Muscle of back (tissue), 13 donors: Measurements from ENCODE around the gene PLEKHB2. TPM values are rescaled to one million over a fixed set of nuclear protein-coding genes. Genes with fewer than 3 reads are reported as not detected.
A peak's percentile ranks its signal among the peaks of the same experiment; 100 is the strongest.
"Not testable (repeated sequence)": the region's sequence is repeated elsewhere in the genome, so short reads cannot be mapped to it uniquely, and the experiment has no call there.

Experiments used
- DNase-seq, 3 donors: peaks; one replicate each; pipeline versions ENCODE4 v3.0.0 to v3.0.0-alpha.2; 2013
- long read RNA-seq, 9 donors: transcript quantifications; one replicate each; lab custom pipeline, GENCODE V29; 2026
- polyA plus RNA-seq, 10 donors: library from polyadenylated mRNA; unstranded; fragments of 120-200 nt; gene quantifications; one replicate each; pipeline ENCODE4 v1.2.1, GENCODE V29; 2013; ENCODE audit not compliant: insufficient read length in 10 of 10

Gene PLEKHB2
- polyA plus RNA-seq, result 10 to 100 TPM; 21.9 to 27.6 (median 25.4) TPM
- long read RNA-seq, donor 1, full-length matches to known transcripts, result 5 of 10 reads
- long read RNA-seq, donor 1, partial matches to known transcripts, result 0 of 10 reads
- long read RNA-seq, donor 1, other reads (novel, unspliced or antisense), result 5 of 10 reads
- long read RNA-seq, donor 2, full-length matches to known transcripts, result 4 of 4 reads
- long read RNA-seq, donor 2, partial matches to known transcripts, result 0 of 4 reads
- long read RNA-seq, donor 2, other reads (novel, unspliced or antisense), result 0 of 4 reads
- long read RNA-seq, donor 3, result 0 reads
- long read RNA-seq, donor 4, partial matches to known transcripts, result 0 of 3 reads
- long read RNA-seq, donor 4, other reads (novel, unspliced or antisense), result 0 of 3 reads
- long read RNA-seq, donor 5, partial matches to known transcripts, result 0 of 8 reads
- long read RNA-seq, donor 5, other reads (novel, unspliced or antisense), result 8 of 8 reads
- long read RNA-seq, donor 6, full-length matches to known transcripts, result 4 of 9 reads
- long read RNA-seq, donor 6, partial matches to known transcripts, result 0 of 9 reads
- long read RNA-seq, donor 6, other reads (novel, unspliced or antisense), result 5 of 9 reads
- long read RNA-seq, donor 7, full-length matches to known transcripts, result 2 of 2 reads
- long read RNA-seq, donor 7, partial matches to known transcripts, result 0 of 2 reads
- long read RNA-seq, donor 7, other reads (novel, unspliced or antisense), result 0 of 2 reads
- long read RNA-seq, donor 8, full-length matches to known transcripts, result 1 of 1 reads
- long read RNA-seq, donor 8, partial matches to known transcripts, result 0 of 1 reads
- long read RNA-seq, donor 8, other reads (novel, unspliced or antisense), result 0 of 1 reads
- long read RNA-seq, donor 9, result 0 reads

DNA sequence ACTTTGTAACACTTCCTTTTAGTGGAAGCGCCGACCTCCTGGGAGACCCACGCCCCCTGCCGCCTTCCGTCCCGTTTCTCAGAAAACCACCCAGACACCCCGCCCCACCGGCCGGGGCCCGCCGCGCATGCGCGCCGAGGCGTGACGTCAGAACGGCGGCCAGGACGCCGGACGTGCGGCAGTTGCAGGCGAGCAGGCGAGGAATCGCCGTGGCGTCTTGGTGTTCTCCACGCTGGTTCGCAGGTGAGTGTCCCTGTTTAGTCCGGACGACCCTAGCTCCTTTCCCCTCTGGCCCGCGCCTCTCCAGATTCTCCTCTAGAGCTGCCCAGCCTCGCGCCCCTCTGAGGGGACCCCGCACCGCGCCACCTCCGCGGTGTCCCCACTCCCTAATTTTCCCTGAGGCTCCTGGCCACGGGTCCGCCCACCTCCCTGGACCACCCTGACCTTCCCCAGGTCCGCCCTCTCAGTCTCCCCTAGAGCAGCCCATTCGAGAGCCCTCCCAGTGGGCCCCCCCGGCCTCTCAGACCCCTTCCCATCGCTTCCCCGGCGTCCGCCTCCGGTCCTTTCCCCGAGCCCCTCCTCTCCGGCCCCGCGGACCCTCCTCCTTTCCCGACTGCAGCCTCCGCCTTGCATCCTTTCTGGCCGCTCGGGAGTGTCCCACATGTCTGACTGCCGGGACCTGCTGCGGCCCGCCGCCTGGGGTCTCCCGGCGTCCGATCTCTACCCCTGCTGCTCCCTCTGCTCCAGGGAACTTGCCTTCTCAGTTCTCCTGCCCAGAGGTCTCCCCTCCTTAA, at the start of gene PLEKHB2:
Gene PLEKHB2 (plus strand): TSS at position 181 of the 794 bp plus-strand sequence. CDS start 15,606 bp downstream, outside the sequence.
- DNase-seq, result peak; percentile 92 to 97 (median 97)

DNA sequence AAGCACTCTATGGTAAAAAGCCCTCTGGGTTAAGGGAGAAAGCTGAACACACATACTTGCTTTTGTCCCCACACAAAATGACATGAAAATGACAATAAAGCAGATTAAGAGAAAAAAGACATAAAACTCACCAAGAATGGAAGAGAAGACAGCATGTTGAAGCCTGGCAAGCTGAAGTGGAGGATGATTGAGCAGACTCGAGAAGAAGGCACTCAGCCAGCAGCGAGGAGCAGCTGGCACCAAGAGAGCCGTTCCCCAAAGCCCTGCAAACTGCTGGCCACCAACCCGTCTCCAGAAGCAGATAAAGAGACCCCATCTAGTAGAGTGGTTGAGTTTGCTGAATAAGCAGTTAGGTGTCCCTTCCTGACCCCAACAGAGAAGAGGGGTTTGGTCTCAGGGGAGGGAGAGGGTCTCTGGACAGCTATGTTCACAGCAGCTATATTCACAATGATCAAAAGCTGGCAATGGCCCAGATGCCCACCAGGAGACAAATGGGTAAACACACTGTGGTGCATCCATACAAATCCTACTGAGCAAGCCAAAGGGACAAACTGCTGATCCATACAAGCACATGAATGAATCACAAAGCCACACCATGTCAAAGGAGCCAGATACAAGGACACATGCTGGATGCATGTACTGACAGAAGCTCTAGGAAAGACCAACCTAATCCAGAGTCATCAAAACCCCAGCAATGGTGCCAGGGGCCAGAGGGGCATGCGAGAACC, 48.8 kb upstream of the PLEKHB2 start:
- DNase-seq, result peak in 1 of 3 donors; percentile 49

GRCh38 chr2:131056932-131057287, 48.2 kb upstream of the PLEKHB2 start:
- DNase-seq, result no peak

- DNase-seq, result peak; percentile 46 to 79 (median 65)
Observed at GRCh38 chr2:131058214-131058843, 46.8 kb upstream of the PLEKHB2 start.

- no peak for DNase-seq
Observed at GRCh38 chr2:131058920-131059319, 46.2 kb upstream of the PLEKHB2 start.

GRCh38 chr2:131063501-131064283, 41.4 kb upstream of the PLEKHB2 start:
- DNase-seq, result no peak

GRCh38 chr2:131064589-131065512, 40.3 kb upstream of the PLEKHB2 start:
- DNase-seq, result no peak

GRCh38 chr2:131067465-131068125, 37.5 kb upstream of the PLEKHB2 start:
- DNase-seq, result peak in 1 of 3 donors; percentile 26

- not testable (repeated sequence) for DNase-seq
Observed at GRCh38 chr2:131068172-131068571, 37.0 kb upstream of the PLEKHB2 start.

- not testable (repeated sequence) for DNase-seq
Observed at GRCh38 chr2:131075578-131075977, 29.6 kb upstream of the PLEKHB2 start.

- no peak for DNase-seq
Observed at GRCh38 chr2:131076707-131077106, 28.4 kb upstream of the PLEKHB2 start.

- DNase-seq, result no peak
Observed at GRCh38 chr2:131077182-131077846, 27.8 kb upstream of the PLEKHB2 start.

DNA sequence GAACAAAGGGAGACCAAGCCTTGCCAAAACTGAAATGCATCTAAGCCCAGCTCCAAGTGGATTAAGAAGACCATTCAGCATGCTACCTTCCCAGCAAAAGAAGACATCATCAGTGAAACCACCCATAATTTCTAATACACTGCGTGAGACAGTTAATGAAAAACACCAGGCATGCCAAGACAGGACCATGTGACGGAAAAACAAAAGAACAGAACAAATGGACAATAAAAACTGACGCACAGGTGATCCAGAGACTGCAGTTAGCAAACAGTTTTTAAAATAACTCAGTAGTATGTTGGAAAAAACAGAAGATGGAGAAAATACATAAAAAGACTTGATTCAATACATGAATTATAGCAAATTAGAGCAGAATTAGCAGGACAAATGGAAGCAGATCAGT, 27.2 kb upstream of the PLEKHB2 start:
- no peak for DNase-seq

DNA sequence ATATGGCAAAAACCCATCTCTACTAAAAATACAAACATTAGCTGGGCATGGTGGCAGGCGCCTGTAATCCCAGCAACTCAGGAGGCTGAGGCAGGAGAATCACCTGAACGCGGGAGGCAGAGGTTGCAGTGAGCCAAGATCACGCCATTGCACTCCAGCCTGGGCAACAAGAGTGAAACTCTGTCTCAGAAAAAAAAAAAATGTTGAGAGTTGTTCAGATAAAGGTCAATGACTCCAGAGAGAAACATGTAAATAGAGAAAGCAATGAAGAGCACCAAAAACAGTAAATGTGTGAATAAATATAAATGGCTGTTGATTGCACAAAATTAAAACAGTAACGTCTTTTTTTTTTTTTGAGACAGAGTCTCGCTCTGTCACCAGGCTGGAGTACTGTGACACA, 25.2 kb upstream of the PLEKHB2 start:
- not testable (repeated sequence) for DNase-seq

- no peak for DNase-seq
Observed at GRCh38 chr2:131081190-131081589, 23.9 kb upstream of the PLEKHB2 start.

DNA sequence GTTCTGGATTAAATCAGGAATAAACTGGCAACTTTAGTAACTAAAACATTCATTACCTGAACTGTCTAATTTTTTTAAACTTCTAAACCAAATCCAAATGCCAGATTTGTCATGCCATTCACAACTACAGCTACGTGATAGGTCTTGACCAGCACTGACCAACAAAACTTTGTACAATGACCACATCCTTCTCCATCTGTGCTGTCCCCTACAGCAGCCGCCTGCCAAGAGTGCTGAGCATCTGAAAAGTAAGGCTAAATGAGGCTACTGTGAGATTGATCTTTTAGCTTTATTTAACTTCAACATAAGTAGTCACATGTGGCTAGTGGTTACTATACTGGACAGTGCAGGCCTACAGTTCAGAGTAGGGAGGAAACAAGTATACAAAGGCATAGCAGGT, 19.5 kb upstream of the PLEKHB2 start:
- DNase-seq, result no peak

GRCh38 chr2:131092458-131093005, 12.6 kb upstream of the PLEKHB2 start:
- no peak for DNase-seq
